Middle frontal gyrus (tissue), 1 donor: ENCODE data around the gene ZNF574.

ENCODE experiments used
- DNase-seq: peaks from one replicate; pipeline ENCODE4 v3.0.0-alpha.2; 2015; ENCODE audit warnings: low spot score; ENCODE audit errors: extremely low spot score

Gene ZNF574

GRCh38 chr19:42057846-42058245 is 18.1 kb upstream of the ZNF574 start:
- no peak for DNase-seq

GRCh38 chr19:42059196-42059595 is 16.8 kb upstream of the ZNF574 start:
- DNase-seq: no peak

GRCh38 chr19:42060117-42060516 is 15.8 kb upstream of the ZNF574 start:
- no peak for DNase-seq

- DNase-seq: no peak
Measured at GRCh38 chr19:42062381-42062780, 13.6 kb upstream of the ZNF574 start.

GRCh38 chr19:42064432-42064831 is 11.5 kb upstream of the ZNF574 start:
- no peak for DNase-seq

GRCh38 chr19:42065051-42065450 is 10.9 kb upstream of the ZNF574 start:
- no peak for DNase-seq

- DNase-seq: no peak
Measured at GRCh38 chr19:42065511-42065910, 10.5 kb upstream of the ZNF574 start.

- peak; percentile 6 for DNase-seq
Measured at GRCh38 chr19:42066075-42066754, 9.8 kb upstream of the ZNF574 start.

GRCh38 chr19:42067315-42067888 is 8.6 kb upstream of the ZNF574 start:
- no peak for DNase-seq

GRCh38 chr19:42068361-42068755 is 7.6 kb upstream of the ZNF574 start:
- no peak for DNase-seq

- no peak for DNase-seq
Measured at GRCh38 chr19:42068756-42069571, 7.0 kb upstream of the ZNF574 start.

GRCh38 chr19:42069619-42070351 is 6.2 kb upstream of the ZNF574 start, which contains the start of gene GRIK5:
TSS of gene GRIK5 (minus strand) at chr19:42070206. CDS start at chr19:42065770, 4,436 bp downstream.
- DNase-seq: peak; percentile 8

- DNase-seq: no peak
Measured at GRCh38 chr19:42071247-42071646, 4.7 kb upstream of the ZNF574 start.

GRCh38 chr19:42074513-42075363 is 1.2 kb upstream of the ZNF574 start:
- DNase-seq: no peak

- no peak for DNase-seq
Measured at GRCh38 chr19:42075364-42075615, 676 bp upstream of the ZNF574 start.

- DNase-seq: no peak
Measured at GRCh38 chr19:42076380-42076944, 496 bp downstream of the ZNF574 start.

- DNase-seq: no peak
Measured at GRCh38 chr19:42078058-42078457, 2.1 kb downstream of the ZNF574 start.

GRCh38 chr19:42078538-42079275 is 2.7 kb downstream of the ZNF574 start:
- DNase-seq: no peak

- no peak for DNase-seq
Measured at GRCh38 chr19:42079276-42079669, 3.3 kb downstream of the ZNF574 start.
